Head of caudate nucleus (tissue), 42 donors: ENCODE data around the gene DGKZ.

ENCODE experiments used
- DNase-seq, 42 donors: peaks; one replicate each; pipeline versions ENCODE4 v3.0.0 to v3.0.0-alpha.2; 2020 to 2021; ENCODE audit warnings: mixed read lengths in 7 of 42
- intact Hi-C: fragments of 100-400 bp; cut with DNase I; formaldehyde crosslinking; loops from one replicate; pipeline ENCODE4 v1.15.0; 2022

DGKZ gene

DNA sequence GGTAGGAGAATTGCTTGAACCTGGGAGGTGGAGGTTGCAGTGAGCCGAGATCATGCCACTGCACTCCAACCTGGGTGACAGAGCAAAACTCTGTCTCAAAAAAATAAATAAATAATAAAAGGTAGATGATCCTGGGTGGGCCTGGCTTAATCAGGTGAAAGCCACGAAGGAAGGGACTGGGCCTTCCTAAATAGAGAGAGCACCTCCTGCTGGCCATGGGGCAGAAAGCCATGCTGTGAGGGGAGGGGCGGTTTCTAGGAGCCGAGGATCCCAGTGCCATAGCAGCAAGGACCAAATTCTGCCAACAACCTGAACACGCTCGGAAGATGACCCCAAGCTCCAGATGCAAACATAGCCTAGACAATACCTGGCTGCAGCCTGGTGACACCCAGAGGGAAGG, 24.5 kb upstream of the DGKZ start:
- DNase-seq = no peak
- intact Hi-C loops = no loop called here

DNA sequence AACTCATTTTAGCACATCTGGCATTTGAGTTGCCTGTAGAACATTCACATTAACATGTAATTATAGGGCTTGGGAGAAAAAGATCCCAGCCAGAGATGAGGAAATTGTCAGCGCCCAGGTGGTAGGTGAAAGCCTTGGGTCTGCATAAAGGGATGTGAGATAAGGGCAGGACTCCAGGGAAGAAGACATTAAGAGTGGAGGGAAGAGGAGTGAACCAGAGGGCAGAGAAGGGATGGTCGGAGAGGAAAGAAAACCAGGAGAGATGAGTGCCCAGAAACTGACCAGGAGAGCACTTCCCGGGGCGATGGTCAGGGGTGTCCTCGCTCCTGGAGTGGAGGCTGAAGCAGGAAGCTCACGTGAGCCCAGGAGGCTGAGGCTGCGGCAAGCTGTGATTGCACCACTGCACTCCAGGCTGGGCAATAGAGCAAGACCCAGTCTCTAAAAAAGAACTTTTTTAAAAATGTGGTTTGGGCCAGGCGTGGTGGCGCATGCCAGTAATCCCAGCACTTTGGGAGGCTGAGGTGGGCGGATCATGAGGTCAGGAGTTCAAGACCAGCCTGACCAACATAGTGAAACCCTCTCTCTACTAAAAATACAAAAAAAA, 20.3 kb upstream of the DGKZ start:
- no peak for DNase-seq
- intact Hi-C loops = no loop called here

GRCh38 chr11:46327829-46328228, 19.4 kb upstream of the DGKZ start:
- intact Hi-C loops = no loop called here
- no peak for DNase-seq

DNA sequence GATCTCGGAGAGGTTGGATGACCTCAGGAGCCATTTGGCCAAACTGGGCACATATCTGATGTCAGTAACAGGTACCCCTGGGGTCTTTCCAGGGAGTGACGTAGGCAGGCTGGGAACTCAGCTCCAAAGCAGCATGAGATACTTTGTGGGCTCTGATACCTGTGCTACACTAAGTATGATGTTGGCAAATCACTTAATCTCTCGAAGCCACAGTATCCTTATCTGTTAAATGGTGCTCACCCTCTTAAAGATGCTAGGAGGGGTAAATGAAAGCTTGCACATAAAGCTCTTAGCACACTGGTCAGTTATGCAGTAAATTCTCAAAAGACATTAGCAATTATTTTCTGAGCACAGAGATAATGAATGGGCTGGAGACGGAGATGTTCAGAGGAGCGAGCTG, 17.1 kb upstream of the DGKZ start:
- DNase-seq = no peak
- intact Hi-C loops = no loop called here

DNA sequence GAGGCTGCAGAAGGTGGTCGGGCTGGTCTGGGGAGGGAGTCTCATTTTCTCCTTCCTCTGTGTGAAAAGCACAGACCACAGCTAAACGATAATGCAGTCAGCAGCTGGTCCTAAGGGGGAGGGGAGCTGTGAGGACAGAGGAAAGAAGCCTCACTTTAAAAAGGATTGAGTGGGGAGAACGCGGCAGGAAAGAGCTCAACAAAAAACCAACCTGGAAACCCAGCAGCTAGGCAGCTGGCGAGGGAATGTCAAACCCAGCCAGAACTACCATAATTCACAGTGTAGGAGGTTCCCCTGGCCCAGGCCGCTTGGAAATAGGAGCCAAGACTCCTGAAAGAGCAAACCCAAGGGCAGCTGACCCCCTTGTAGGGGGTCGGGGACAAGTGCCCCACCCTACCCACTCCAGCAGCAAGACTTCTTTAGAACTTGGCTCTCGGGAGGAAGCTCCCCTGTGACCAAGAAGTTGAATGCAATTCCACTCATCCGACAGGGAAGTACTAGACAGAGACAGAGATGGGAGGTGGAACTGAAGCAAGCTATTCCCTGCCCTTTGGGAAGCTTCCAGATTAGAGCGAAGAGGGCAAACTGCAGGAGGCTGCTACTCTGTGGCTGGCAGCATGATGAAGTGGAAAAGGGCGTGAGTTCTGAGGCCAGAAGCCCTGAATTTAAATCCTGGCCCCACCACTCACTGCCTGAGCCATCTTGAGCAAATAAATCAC, 16.5 kb upstream of the DGKZ start:
- DNase-seq = no peak
- intact Hi-C loops = no loop called here

DNA sequence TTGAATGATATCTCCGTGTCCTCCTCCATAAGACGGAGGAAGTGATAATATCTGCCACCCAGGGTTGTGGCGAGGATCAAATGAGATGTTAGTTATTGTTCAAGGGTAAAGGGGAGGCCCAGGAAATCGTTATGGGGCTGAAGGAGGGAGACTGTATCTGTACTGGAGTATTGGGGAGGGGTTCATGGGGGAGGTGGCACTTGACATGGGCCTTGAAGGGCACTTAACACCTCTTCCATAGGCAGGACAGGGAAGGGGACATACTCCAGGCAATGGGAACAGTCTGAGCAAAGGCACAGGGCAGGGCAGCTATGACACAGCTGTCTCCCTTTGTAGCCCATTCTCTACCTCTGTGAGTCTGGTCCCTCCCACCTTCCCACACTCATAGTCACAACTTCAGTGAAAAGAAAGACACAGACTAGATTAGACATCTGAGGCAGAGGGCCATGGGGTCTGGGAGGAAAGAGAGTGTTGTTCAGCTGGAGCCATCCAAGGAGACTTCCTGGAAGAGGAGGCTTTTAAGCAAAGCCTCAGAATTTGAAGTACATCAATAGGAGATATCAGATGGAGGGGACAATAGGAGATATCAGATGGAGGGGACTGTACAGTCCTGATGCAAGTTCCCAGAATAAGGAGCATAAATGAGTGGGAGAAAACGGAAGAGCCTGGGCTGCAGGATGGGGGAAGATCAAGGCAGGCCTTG, 15.8 kb upstream of the DGKZ start:
- no peak for DNase-seq
- intact Hi-C loops = no loop called here

- intact Hi-C loops = no loop called here
Observed at GRCh38 chr11:46332093-46332567, 15.1 kb upstream of the DGKZ start.

DNA sequence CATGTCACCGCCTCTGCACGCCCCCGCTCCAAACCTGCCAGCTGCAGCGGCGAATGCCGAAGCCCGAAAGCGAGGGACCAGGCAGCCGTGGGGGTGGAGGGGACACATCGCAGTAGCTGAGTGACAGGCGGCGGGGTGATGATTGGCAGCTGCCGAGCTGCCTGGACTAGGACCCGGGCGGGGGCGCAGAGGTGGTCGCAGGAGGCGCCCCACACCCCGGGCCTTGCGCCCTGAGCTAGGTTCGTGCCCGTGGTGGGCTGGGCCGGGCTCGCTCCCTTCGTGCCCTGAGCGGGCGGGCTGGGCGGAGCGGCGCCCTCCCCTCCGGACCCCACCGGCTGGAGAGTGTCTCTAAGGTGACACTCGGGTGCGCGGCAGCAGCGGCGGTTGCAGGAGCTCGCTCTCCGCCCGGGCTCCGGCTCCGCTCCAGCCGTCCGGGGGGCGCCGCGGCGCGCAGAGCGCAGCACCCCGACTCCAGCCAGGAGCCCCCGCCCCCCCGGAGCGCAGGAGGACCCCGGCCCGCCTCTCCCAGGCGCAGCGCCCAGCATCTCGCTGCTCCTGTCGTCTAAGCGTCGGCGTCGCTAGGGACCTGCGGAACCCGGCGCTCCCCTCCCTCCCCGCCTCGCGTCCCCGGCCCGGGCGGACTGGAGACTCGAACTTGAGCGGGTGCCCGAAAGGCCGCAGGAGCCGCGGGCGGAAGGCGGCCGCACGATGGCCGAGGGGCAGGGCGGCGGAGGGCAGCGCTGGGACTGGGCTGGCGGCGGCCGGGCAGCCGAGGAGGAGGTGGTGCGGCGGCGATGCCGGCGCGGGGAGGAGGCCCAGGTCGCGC, 14.5 kb upstream of the DGKZ start:
- intact Hi-C loops = no loop called here
- peak in 24 of 42 donors; percentile 38 to 82 (median 60) for DNase-seq

More at GRCh38 chr11:46332093-46332567, 15.1 kb upstream of the DGKZ start:
- DNase-seq = no peak

DNA sequence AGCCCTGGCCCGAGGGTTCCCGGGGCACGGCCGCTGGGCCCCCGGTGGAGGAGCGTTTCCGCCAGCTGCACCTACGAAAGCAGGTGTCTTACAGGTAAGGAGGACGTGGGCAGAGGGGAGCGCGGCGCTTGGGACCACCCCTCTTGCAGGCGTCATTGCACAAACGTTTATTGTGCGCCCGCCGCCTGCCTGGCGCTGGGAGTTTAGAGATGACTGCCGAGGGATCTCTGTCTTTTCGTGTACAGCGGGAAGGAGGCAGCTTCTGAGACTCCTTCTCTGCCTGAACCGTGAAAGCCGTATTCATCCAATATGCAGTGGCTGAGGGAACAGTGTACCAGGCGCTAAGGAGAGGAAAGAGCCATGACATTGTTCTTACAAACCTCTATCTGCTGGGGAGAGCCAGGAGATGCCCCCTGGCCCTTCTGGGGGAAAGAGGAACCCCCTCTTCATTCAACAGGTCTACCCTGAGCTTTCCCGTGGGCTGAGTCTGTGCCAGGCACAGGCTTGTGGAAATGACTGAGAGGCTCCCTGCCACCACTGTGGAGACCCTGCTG, 13.8 kb upstream of the DGKZ start:
- intact Hi-C loops = no loop called here
- DNase-seq = peak in 30 of 42 donors; percentile 36 to 80 (median 58)

DNA sequence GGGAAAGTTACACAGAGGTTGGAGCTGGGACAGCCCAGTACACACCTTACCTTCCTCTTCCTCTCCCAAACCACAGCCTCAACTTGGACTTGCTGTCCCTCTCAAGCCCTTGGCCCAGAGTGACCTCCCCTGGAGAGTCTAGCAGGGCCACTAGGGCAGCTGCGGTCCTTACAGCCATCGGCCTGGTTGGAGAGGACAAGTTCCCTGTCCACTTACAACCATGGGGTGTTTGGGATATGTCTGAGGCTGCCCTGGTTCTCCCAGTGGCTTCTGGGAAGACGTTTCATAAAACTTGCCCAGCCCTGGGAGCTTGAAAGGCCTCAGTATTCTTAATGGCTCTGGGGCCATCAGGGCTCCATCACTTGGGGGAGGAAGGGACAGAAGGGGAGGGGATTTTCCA, 13.1 kb upstream of the DGKZ start:
- DNase-seq = no peak
- intact Hi-C loops = no loop called here

DNA sequence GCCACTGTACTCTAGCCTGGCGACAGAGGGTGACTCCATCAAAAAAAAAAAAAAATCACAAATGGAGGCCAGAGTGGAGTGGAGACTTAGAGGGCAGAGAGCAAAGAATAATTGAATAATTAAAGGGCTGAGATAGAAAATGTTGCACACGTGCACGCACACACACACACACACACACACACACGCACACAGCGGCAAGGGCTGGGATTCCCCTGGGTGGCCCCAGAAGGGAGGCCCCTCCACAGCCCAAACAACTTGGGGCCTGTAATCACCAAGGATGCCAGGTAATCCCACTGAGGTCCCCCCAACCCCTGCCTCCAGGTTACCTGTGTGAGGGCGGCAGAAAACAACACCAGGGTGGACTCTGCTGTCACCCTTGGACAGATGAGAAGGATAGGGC, 12.0 kb upstream of the DGKZ start:
- no peak for DNase-seq
- intact Hi-C loops = no loop called here

DNA sequence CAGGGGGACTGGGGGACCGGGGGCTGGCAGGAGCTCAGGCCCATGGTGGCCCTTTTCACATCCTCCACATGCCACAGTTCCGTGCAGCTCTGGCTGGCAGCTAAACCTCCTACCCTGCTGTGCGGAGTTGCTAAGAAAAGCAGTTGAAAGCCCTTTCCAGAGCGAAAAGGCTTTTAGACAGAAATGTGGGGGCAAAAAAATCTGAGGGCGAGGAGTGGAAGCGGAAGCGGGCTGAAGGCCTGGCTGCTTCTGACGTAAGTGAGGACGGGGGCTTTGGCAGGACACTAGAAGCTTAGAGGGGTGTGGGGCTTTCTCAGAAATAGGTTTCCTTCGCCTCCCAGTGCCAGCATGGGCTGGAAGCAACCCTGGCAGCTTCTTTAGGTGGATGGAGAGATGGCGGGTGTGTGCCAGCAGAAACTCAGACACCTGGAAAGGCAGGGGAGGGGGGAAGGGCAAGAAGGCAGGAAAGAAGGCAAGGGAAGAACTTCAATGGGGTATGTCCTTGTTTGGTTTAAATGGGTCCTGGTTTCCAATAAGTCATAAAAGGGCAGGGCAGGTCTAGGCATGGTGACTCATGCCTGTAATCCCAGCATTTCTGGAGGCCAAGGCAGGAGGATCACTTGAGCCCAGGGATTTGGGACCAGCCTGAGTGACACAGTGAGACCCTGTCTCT, 11.2 kb upstream of the DGKZ start:
- peak in 23 of 42 donors; percentile 31 to 85 (median 56) for DNase-seq
- intact Hi-C loops = no loop called here

DNA sequence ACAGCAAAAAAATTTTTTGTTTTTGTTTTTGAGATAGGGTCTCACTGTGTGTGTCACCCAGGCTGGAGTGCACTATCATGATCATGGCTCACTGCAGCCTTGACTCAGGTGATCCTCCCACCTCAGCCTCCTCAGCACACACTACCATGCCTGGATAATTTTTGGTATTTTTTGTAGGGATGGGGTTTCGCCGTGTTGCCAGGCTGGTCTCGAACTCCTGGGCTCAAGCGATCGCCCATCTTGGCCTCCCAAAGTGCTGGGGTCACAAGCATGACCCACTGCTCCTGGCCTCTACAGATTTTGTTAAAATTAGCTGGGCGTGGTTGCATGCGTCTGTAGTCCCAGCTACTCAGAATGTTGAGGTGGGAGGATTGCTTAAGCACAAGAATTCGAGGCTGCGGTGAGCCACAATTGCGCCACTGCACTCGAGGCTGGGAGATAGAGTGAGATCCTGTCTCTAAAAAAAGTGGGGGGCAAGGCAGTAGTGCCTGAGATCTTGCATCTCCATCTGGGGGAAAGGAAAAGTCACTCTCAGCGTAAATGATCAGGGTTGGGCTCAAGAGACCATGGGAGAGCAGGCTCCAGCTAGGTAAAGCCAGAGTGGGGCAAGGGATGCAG, 10.6 kb upstream of the DGKZ start:
- peak in 8 of 42 donors; percentile 37 to 72 (median 63) for DNase-seq
- intact Hi-C loops = no loop called here

- intact Hi-C loops = no loop called here
Observed at GRCh38 chr11:46337626-46338345, 9.5 kb upstream of the DGKZ start.

GRCh38 chr11:46338636-46338987, 8.7 kb upstream of the DGKZ start:
- intact Hi-C loops = no loop called here
- DNase-seq = no peak

More at GRCh38 chr11:46337626-46338345, 9.5 kb upstream of the DGKZ start:
- DNase-seq = no peak

- intact Hi-C loops = no loop called here
- peak in 7 of 42 donors; percentile 46 to 66 (median 55) for DNase-seq
Observed at GRCh38 chr11:46338988-46339666, 8.1 kb upstream of the DGKZ start.

DNA sequence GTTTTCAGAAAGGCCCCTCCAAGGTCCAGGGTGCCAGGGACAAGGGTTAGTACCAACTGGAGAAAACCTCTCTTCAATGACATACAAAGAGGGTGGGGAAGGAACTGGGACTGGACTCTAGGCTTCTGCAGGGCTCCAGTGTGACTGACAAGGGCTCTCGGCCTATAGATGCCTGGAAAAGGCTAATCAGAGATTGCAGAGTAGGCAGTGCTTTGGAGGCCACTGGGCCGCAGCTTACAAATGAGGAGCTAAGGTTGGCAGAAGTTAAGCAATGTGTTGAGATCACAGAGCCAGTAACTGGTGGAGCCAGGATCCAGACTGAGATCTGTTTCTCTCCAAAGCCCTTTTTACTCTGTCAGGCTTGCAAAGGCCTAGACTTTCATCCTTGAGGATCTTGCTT, 7.4 kb upstream of the DGKZ start:
- intact Hi-C loops = no loop called here

More for the DNA sequence above, 7.4 kb upstream of the DGKZ start:
- no peak for DNase-seq
